GM12874 (cell line): Measurements from ENCODE around the gene PTPRN2.

Source experiments
- TF ChIP-seq, protein P1 (sequence below): IDR thresholded peaks from 2 replicates; pipeline ENCODE4 v1.5.1; 2011; ENCODE audit warnings: low read depth, mild to moderate bottlenecking, control low read depth, low read length, moderate library complexity; ENCODE audit not compliant: insufficient read depth

The PTPRN2 gene

DNA sequence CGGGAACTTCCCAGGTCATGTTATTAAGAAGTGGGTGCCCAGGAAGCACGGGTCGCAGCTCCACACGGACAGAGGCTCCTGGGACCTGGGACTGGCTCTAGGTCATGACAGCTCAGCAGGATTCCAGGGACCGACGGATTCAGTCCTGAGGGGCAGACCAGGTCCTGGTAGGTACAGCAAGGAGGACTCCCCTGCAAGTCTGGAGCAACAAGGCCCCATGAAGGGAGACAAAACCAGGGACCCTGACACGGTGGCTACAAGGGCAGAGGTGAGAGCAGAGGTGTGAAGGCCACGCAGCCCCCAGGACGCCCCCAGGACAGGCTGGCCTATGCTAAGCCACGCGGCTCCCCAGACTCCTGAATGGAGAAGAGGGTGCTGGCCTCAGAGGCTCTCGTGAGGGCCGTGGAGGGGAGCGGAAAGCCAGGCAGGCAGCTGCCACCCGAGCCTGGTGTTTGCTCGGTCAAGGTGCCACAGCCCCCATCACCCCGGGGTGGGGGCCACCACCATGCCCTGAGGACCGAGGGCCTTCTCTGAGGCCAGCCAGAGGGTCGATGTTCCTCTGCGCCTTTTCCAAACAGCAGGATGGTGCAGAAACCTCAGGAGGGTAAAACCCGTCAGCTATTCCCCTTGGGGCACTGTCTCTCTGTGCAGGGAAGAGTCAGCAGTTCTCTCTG is 348.9 kb downstream of the PTPRN2 start:
- TF ChIP-seq, protein P1, sequence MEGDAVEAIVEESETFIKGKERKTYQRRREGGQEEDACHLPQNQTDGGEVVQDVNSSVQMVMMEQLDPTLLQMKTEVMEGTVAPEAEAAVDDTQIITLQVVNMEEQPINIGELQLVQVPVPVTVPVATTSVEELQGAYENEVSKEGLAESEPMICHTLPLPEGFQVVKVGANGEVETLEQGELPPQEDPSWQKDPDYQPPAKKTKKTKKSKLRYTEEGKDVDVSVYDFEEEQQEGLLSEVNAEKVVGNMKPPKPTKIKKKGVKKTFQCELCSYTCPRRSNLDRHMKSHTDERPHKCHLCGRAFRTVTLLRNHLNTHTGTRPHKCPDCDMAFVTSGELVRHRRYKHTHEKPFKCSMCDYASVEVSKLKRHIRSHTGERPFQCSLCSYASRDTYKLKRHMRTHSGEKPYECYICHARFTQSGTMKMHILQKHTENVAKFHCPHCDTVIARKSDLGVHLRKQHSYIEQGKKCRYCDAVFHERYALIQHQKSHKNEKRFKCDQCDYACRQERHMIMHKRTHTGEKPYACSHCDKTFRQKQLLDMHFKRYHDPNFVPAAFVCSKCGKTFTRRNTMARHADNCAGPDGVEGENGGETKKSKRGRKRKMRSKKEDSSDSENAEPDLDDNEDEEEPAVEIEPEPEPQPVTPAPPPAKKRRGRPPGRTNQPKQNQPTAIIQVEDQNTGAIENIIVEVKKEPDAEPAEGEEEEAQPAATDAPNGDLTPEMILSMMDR: no peak

DNA sequence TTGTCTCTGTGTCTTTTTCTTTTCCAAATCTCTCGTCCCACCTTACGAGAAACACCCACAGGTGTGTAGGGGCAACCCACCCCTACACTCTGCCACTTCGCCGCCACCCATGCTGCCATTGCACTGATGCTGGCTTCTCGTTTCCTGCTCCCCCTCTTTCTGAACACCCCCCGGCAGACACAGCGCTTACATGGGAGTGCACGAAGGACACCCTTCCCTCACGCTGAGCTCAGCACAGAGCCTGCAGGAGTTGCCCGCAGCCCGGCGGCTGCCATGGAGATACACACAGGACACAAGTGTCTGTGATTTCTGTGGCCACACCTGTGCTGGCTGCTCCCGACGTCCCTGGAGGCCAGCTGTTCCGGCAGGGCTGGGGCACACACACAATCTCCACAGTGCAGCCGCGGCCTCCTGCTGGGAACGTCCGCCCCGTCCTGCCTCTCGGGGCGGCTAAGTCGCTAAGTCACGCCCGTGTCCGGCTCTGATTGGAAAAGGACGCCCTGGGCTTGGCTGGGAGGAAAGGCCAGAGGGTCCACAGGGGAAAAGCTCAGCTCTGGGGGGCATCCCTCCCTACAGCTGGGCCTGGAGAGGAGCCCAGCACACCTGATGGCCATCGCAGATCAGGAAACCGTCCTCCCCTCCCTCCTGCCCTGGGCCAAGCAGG is 349.8 kb downstream of the PTPRN2 start:
- TF ChIP-seq, protein P1: no peak

DNA sequence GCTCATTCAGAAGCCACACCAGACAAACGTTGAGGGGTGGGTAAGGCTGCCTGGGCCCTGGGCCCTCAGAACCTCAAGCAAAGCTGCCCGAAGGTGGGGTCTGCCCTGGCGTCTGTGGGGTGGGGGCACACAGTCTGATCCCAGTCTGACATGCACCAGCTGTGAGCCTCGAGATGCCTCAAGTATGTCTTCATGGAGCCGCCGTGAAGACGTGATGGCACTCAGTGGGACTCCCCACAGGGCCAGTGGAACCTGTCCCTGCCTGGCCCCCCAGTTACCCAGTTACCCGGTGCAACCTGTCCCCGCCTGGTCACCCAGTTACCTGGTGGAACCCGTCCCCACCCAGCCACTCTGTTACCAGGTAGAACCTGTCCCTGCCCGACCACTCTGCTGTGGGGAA is 351.2 kb downstream of the PTPRN2 start:
- TF ChIP-seq, protein P1: no peak

DNA sequence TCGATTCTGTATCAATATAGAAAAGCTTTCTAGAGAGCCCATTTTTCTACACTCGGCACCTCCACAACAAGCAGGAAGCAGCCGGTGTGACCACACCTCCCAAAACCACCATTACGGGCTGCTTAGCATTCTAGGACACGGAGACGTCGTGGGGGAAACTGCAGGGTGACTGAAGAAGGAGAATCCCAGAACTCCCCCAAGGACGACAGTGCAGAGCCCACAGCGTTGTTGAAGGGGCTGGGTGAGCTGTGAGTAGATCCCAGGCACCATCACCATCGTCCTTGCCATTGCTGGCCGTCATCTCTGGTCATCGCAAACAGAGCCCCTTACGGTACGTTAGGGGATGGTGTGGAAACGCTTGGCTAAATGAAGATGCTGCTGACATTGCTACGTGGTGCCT is 351.8 kb downstream of the PTPRN2 start:
- TF ChIP-seq, protein P1: no peak

- TF ChIP-seq, protein P1: no peak
Measured at GRCh38 chr7:158229945-158230344, 357.7 kb downstream of the PTPRN2 start.

DNA sequence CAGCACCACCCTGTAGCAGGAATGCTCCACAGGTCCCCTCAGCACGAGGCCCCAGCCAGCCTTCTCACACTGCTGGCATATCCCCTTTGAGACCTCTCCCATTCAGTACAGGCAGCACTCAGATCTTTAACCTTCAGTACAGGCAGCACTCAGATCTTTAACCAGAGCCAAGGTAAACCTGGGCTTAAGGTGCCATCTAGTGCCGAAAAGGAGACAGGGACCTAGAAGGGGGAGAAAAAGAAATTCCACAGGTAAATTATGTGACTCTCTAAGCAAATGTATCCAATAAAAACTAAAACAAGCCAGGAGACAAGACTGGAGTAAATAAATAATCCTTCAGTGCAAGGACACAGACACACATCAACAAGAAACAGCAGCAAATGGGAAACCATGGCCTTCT is 358.6 kb downstream of the PTPRN2 start:
- TF ChIP-seq, protein P1: no peak

GRCh38 chr7:158228131-158228530 is 359.5 kb downstream of the PTPRN2 start:
- TF ChIP-seq, protein P1: no peak
